Testis (tissue), 2 donors: Measurements from ENCODE around the gene MIB1.

Experiments used
- POLR2A ChIP-seq: fragments of 450-650 bp; IDR thresholded peaks from one replicate; pipeline ENCODE4 v1.6.1; 2017; ENCODE audit warnings: antibody characterized with exemption, mild to moderate bottlenecking, moderate library complexity
- TF ChIP-seq, protein P1 (sequence below), 3 experiments: fragments of 450-650 bp in 2 of 3; fragments of 200-600 bp in 1 of 3; sonication (generic) in 1 of 3; IDR thresholded peaks; one replicate each; pipeline ENCODE4 v1.5.1; 2016 to 2019; ENCODE audit warnings: antibody characterized with exemption in 3 of 3, mild to moderate bottlenecking in 2 of 3, moderate library complexity in 1 of 3

DNA sequence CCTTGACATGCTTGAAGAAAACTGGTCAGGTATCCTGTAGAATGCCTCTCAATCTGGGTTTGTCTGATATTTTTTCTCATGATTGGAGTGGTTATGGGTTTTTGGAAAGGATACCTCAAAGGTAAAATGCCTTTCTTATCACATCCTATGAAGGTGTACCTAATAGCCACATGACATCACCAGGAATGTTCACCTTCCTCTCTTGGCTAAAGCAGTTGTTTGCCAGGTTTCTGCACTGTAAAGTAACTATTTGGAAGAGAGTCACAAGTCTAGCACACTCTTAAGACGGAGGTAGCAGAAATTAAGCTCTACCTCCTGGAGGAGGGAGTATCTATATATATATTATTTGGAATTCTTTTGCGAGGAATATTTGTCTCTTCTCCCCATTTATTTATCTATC lies 17.9 kb upstream of the MIB1 start:
- TF ChIP-seq, protein P1, sequence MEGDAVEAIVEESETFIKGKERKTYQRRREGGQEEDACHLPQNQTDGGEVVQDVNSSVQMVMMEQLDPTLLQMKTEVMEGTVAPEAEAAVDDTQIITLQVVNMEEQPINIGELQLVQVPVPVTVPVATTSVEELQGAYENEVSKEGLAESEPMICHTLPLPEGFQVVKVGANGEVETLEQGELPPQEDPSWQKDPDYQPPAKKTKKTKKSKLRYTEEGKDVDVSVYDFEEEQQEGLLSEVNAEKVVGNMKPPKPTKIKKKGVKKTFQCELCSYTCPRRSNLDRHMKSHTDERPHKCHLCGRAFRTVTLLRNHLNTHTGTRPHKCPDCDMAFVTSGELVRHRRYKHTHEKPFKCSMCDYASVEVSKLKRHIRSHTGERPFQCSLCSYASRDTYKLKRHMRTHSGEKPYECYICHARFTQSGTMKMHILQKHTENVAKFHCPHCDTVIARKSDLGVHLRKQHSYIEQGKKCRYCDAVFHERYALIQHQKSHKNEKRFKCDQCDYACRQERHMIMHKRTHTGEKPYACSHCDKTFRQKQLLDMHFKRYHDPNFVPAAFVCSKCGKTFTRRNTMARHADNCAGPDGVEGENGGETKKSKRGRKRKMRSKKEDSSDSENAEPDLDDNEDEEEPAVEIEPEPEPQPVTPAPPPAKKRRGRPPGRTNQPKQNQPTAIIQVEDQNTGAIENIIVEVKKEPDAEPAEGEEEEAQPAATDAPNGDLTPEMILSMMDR (IDR thresholded peaks at IDR 0.05): no peak
- TF ChIP-seq POLR2A: no peak
